SH-SY5Y (cell line): ENCODE data around the gene OS9.

ENCODE experiments used
- GATA2 ChIP-seq: IDR thresholded peaks from 2 replicates; pipeline ENCODE4 v1.6.1; 2011; ENCODE audit warnings: mild to moderate bottlenecking, low read depth, low read length
- GATA3 ChIP-seq: IDR thresholded peaks from 2 replicates; pipeline ENCODE4 v1.6.1; 2011; ENCODE audit warnings: low read depth, mild to moderate bottlenecking, low read length, moderate library complexity

The OS9 gene

GRCh38 chr12:57723630-57723962 is 29.7 kb downstream of the OS9 start:
- TF ChIP-seq GATA3 (no peak), GATA2 (no peak)

GRCh38 chr12:57724003-57724935 is 30.3 kb downstream of the OS9 start:
- TF ChIP-seq GATA3: no peak
- TF ChIP-seq GATA2: no peak

- TF ChIP-seq GATA3 (no peak), GATA2 (no peak)
Observed at GRCh38 chr12:57724936-57725740, 31.2 kb downstream of the OS9 start.

- TF ChIP-seq GATA3 (no peak), GATA2 (no peak)
Observed at GRCh38 chr12:57725851-57726150, 31.9 kb downstream of the OS9 start.

- TF ChIP-seq GATA3: no peak
Observed at GRCh38 chr12:57726151-57726883, 32.4 kb downstream of the OS9 start.

GRCh38 chr12:57726884-57727757 is 33.2 kb downstream of the OS9 start:
- TF ChIP-seq GATA3 (no peak), GATA2 (no peak)

GRCh38 chr12:57727758-57728395 is 33.9 kb downstream of the OS9 start:
- no peak for TF ChIP-seq GATA3
- no peak for TF ChIP-seq GATA2

GRCh38 chr12:57729321-57729844 is 35.5 kb downstream of the OS9 start:
- no peak for TF ChIP-seq GATA2
- no peak for TF ChIP-seq GATA3

- TF ChIP-seq GATA3 (no peak), GATA2 (no peak)
Observed at GRCh38 chr12:57730336-57731067, 36.6 kb downstream of the OS9 start.

GRCh38 chr12:57731411-57732080 is 37.6 kb downstream of the OS9 start:
- no peak for TF ChIP-seq GATA2
- no peak for TF ChIP-seq GATA3

- no peak for TF ChIP-seq GATA3
- no peak for TF ChIP-seq GATA2
Observed at GRCh38 chr12:57732270-57732669, 38.3 kb downstream of the OS9 start.
